Stimulated activated CD4-positive, alpha-beta T cell treated with anti-CD3 and anti-CD28 coated beads, Interleukin-1b, Interleukin-23, amount 100 ng/mL, for 48 hours (primary cell): ENCODE data around the gene SUSD6.
A peak's percentile ranks its signal among the peaks of the same experiment; 100 is the strongest.

Source experiments
- DNase-seq: peaks from one replicate; pipeline ENCODE4 v3.0.0-alpha.2; 2020

Gene SUSD6

GRCh38 chr14:69611172-69612013 is at the start of gene SUSD6:
Gene SUSD6 (plus strand): TSS chr14:69611596. CDS start chr14:69658593, 46,997 bp downstream.
- DNase-seq = peak; percentile 89

GRCh38 chr14:69561893-69562292 is 49.5 kb upstream of the SUSD6 start:
- no peak for DNase-seq

GRCh38 chr14:69567563-69567962 is 43.8 kb upstream of the SUSD6 start:
- no peak for DNase-seq

- no peak for DNase-seq
Measured at GRCh38 chr14:69569859-69570258, 41.5 kb upstream of the SUSD6 start.

GRCh38 chr14:69570836-69571330 is 40.5 kb upstream of the SUSD6 start:
- DNase-seq = no peak

GRCh38 chr14:69571449-69572029 is 39.9 kb upstream of the SUSD6 start:
- DNase-seq = no peak

- no peak for DNase-seq
Measured at GRCh38 chr14:69572030-69572840, 39.2 kb upstream of the SUSD6 start.

- no peak for DNase-seq
Measured at GRCh38 chr14:69572841-69573135, 38.6 kb upstream of the SUSD6 start.

GRCh38 chr14:69573205-69573830 is 38.1 kb upstream of the SUSD6 start:
- DNase-seq = no peak

GRCh38 chr14:69573831-69574262 is 37.5 kb upstream of the SUSD6 start:
- DNase-seq = no peak

GRCh38 chr14:69574263-69574953 is 37.0 kb upstream of the SUSD6 start, which contains the start of gene CCDC177:
Gene CCDC177 (minus strand): TSS chr14:69574871. CDS start chr14:69573622, 1,249 bp downstream.
- DNase-seq = peak; percentile 77

GRCh38 chr14:69574954-69575295 is 36.5 kb upstream of the SUSD6 start:
- no peak for DNase-seq

- no peak for DNase-seq
Measured at GRCh38 chr14:69579476-69579875, 31.9 kb upstream of the SUSD6 start.

- DNase-seq = no peak
Measured at GRCh38 chr14:69580009-69580577, 31.3 kb upstream of the SUSD6 start.

GRCh38 chr14:69581316-69581935 is 30.0 kb upstream of the SUSD6 start:
- DNase-seq = no peak

- DNase-seq = no peak
Measured at GRCh38 chr14:69582212-69582611, 29.2 kb upstream of the SUSD6 start.

GRCh38 chr14:69582829-69583228 is 28.6 kb upstream of the SUSD6 start:
- DNase-seq = no peak

GRCh38 chr14:69584389-69584788 is 27.0 kb upstream of the SUSD6 start:
- no peak for DNase-seq

- no peak for DNase-seq
Measured at GRCh38 chr14:69586404-69586803, 25.0 kb upstream of the SUSD6 start.

GRCh38 chr14:69587389-69587788 is 24.0 kb upstream of the SUSD6 start:
- no peak for DNase-seq

GRCh38 chr14:69591317-69591716 is 20.1 kb upstream of the SUSD6 start:
- no peak for DNase-seq
